Measurements from ENCODE around the gene MYO1E.

MYO1E gene

GRCh38 chr15:59104912-59105732 lies 267.5 kb downstream of the MYO1E start, which contains the start of gene CCNB2:
CCNB2 (plus strand) TSS chr15:59105146; CDS start chr15:59105269, 123 bp downstream.
- Histone ChIP-seq H3K4me3 (ENCODE audit: control insufficient read depth in 1 of 7, extremely low read depth in 1 of 7, insufficient read depth in 4 of 7, low read depth in 2 of 7, low read length in 6 of 7) (peak within 1 kb of the TSS; percentile 65 to 96 (median 92)), H3K4me1 (ENCODE audit: control extremely low read depth in 1 of 4, control insufficient read depth in 4 of 4, insufficient read depth in 4 of 4, low read length in 3 of 4) (peaks cover 6 to 19% (median 14%) of the 10 kb centered on the region in 4 experiments), H3K27me3 (replicated peaks in 2 of 5; ENCODE audit: control insufficient read depth in 4 of 5, insufficient read depth in 5 of 5, low read length in 4 of 5) (no peaks in the 10 kb centered on the region), H3K36me3 (ENCODE audit: control insufficient read depth in 4 of 4, insufficient read depth in 4 of 4, low read length in 3 of 4) (peaks cover 0 to 29% (median 4%) of the 10 kb centered on the region in 4 experiments), H3K27ac (ENCODE audit: insufficient read depth in 1 of 2, low read depth in 1 of 2, low read length in 2 of 2, poor library complexity in 1 of 2, severe bottlenecking in 2 of 2) (peak within 1 kb of the TSS; percentile 77 to 89), H3K9me3 (ENCODE audit: control extremely low read depth in 1 of 5, control insufficient read depth in 4 of 5, insufficient read depth in 2 of 5, low read depth in 1 of 5, low read length in 4 of 5) (no peaks in the 10 kb centered on the region)
- 0% methylated on average over 50 of the region's 57 CpGs for WGBS (ENCODE audit: insufficient coverage)
- POLR2A ChIA-PET: no interaction called here
- DNase-seq: peak; percentile 95 to 98 (median 98)
- CTCF ChIA-PET: no interaction called here

- ChIA-PET CTCF (no interaction called here), POLR2A (no interaction called here)
- H3K27ac ChIP-seq (ENCODE audit: insufficient read depth in 1 of 2, low read depth in 1 of 2, low read length in 2 of 2, poor library complexity in 1 of 2, severe bottlenecking in 2 of 2): peak overlapping the region; percentile 77 to 89
- H3K4me3 ChIP-seq (ENCODE audit: control insufficient read depth in 1 of 7, extremely low read depth in 1 of 7, insufficient read depth in 4 of 7, low read depth in 2 of 7, low read length in 6 of 7): peak overlapping the region; percentile 13 to 96 (median 92)
- DNase-seq: no peak
- H3K4me1 ChIP-seq (ENCODE audit: control extremely low read depth in 1 of 4, control insufficient read depth in 4 of 4, insufficient read depth in 4 of 4, low read length in 3 of 4): peaks cover 6 to 19% (median 14%) of the 10 kb centered on the region in 4 experiments
- H3K27me3 ChIP-seq (replicated peaks in 2 of 5; ENCODE audit: control insufficient read depth in 4 of 5, insufficient read depth in 5 of 5, low read length in 4 of 5): no peaks in the 10 kb centered on the region
- WGBS (ENCODE audit: insufficient coverage): 0% methylated on average over 6 of the region's 9 CpGs
- H3K9me3 ChIP-seq (ENCODE audit: control extremely low read depth in 1 of 5, control insufficient read depth in 4 of 5, insufficient read depth in 2 of 5, low read depth in 1 of 5, low read length in 4 of 5): no peaks in the 10 kb centered on the region
- H3K36me3 ChIP-seq (ENCODE audit: control insufficient read depth in 4 of 4, insufficient read depth in 4 of 4, low read length in 3 of 4): peaks cover 0 to 29% (median 4%) of the 10 kb centered on the region in 4 experiments
Measured at GRCh38 chr15:59104602-59104911, 268.1 kb downstream of the MYO1E start.

- no peak overlapping the region for H3K27ac ChIP-seq (ENCODE audit: insufficient read depth in 1 of 2, low read depth in 1 of 2, low read length in 2 of 2, poor library complexity in 1 of 2, severe bottlenecking in 2 of 2)
- peaks cover 0 to 4% (median 1%) of the 10 kb centered on the region in 4 experiments for H3K4me1 ChIP-seq (ENCODE audit: control extremely low read depth in 1 of 4, control insufficient read depth in 4 of 4, insufficient read depth in 4 of 4, low read length in 3 of 4)
- no peaks in the 10 kb centered on the region for H3K9me3 ChIP-seq (ENCODE audit: control extremely low read depth in 1 of 5, control insufficient read depth in 4 of 5, insufficient read depth in 2 of 5, low read depth in 1 of 5, low read length in 4 of 5)
- no peaks in the 10 kb centered on the region for H3K27me3 ChIP-seq (replicated peaks in 2 of 5; ENCODE audit: control insufficient read depth in 4 of 5, insufficient read depth in 5 of 5, low read length in 4 of 5)
- CTCF ChIA-PET: interaction anchor here (1.4 kb wide), 1 partner anchor 10 kb away, joined by 4 read pairs; no protein-coding TSS in a partner anchor
- H3K4me3 ChIP-seq (ENCODE audit: control insufficient read depth in 1 of 7, extremely low read depth in 1 of 7, insufficient read depth in 4 of 7, low read depth in 2 of 7, low read length in 6 of 7): no peak overlapping the region
- DNase-seq: no peak
- peaks cover 3 to 31% (median 18%) of the 10 kb centered on the region in 4 experiments for H3K36me3 ChIP-seq (ENCODE audit: control insufficient read depth in 4 of 4, insufficient read depth in 4 of 4, low read length in 3 of 4)
- POLR2A ChIA-PET: no interaction called here
- 100% methylated on average over 1 of the region's 2 CpGs for WGBS (ENCODE audit: insufficient coverage)
Measured at GRCh38 chr15:59099162-59099685, 273.4 kb downstream of the MYO1E start.

- H3K27ac ChIP-seq (ENCODE audit: insufficient read depth in 1 of 2, low read depth in 1 of 2, low read length in 2 of 2, poor library complexity in 1 of 2, severe bottlenecking in 2 of 2): no peak overlapping the region
- H3K27me3 ChIP-seq (replicated peaks in 2 of 5; ENCODE audit: control insufficient read depth in 4 of 5, insufficient read depth in 5 of 5, low read length in 4 of 5): no peaks in the 10 kb centered on the region
- DNase-seq: no peak
- H3K9me3 ChIP-seq (ENCODE audit: control extremely low read depth in 1 of 5, control insufficient read depth in 4 of 5, insufficient read depth in 2 of 5, low read depth in 1 of 5, low read length in 4 of 5): no peaks in the 10 kb centered on the region
- 100% methylated on average over 3 of the region's 3 CpGs for WGBS (ENCODE audit: insufficient coverage)
- no peaks in the 10 kb centered on the region for H3K4me1 ChIP-seq (ENCODE audit: control extremely low read depth in 1 of 4, control insufficient read depth in 4 of 4, insufficient read depth in 4 of 4, low read length in 3 of 4)
- no peak overlapping the region for H3K4me3 ChIP-seq (ENCODE audit: control insufficient read depth in 1 of 7, extremely low read depth in 1 of 7, insufficient read depth in 4 of 7, low read depth in 2 of 7, low read length in 6 of 7)
- H3K36me3 ChIP-seq (ENCODE audit: control insufficient read depth in 4 of 4, insufficient read depth in 4 of 4, low read length in 3 of 4): peaks cover 12 to 52% (median 29%) of the 10 kb centered on the region in 4 experiments
- ChIA-PET POLR2A (no interaction called here), CTCF (interaction anchor here (1.3 to 1.5 kb wide), 2 partner anchors 15 to 20 kb away, joined by 3 to 4 read pairs; no protein-coding TSS in a partner anchor)
Measured at GRCh38 chr15:59096429-59096828, 276.2 kb downstream of the MYO1E start.

GRCh38 chr15:59094077-59094476 lies 278.6 kb downstream of the MYO1E start:
- no peak for DNase-seq
- Histone ChIP-seq H3K4me3 (ENCODE audit: control insufficient read depth in 1 of 7, extremely low read depth in 1 of 7, insufficient read depth in 4 of 7, low read depth in 2 of 7, low read length in 6 of 7) (no peak overlapping the region), H3K36me3 (ENCODE audit: control insufficient read depth in 4 of 4, insufficient read depth in 4 of 4, low read length in 3 of 4) (peaks cover 14 to 67% (median 30%) of the 10 kb centered on the region in 4 experiments), H3K27me3 (replicated peaks in 2 of 5; ENCODE audit: control insufficient read depth in 4 of 5, insufficient read depth in 5 of 5, low read length in 4 of 5) (no peaks in the 10 kb centered on the region), H3K27ac (ENCODE audit: insufficient read depth in 1 of 2, low read depth in 1 of 2, low read length in 2 of 2, poor library complexity in 1 of 2, severe bottlenecking in 2 of 2) (no peak overlapping the region), H3K9me3 (ENCODE audit: control extremely low read depth in 1 of 5, control insufficient read depth in 4 of 5, insufficient read depth in 2 of 5, low read depth in 1 of 5, low read length in 4 of 5) (no peaks in the 10 kb centered on the region), H3K4me1 (ENCODE audit: control extremely low read depth in 1 of 4, control insufficient read depth in 4 of 4, insufficient read depth in 4 of 4, low read length in 3 of 4) (no peaks in the 10 kb centered on the region)
- no CpG with 5 or more reads among the region's 1 CpG for whole genome bisulfite sequencing (ENCODE audit: insufficient coverage)
- ChIA-PET POLR2A (no interaction called here), CTCF (no interaction called here)

- 100% methylated on average over 2 of the region's 2 CpGs for WGBS (ENCODE audit: insufficient coverage)
- Histone ChIP-seq H3K9me3 (ENCODE audit: control extremely low read depth in 1 of 5, control insufficient read depth in 4 of 5, insufficient read depth in 2 of 5, low read depth in 1 of 5, low read length in 4 of 5) (no peaks in the 10 kb centered on the region), H3K4me1 (ENCODE audit: control extremely low read depth in 1 of 4, control insufficient read depth in 4 of 4, insufficient read depth in 4 of 4, low read length in 3 of 4) (no peaks in the 10 kb centered on the region), H3K27ac (ENCODE audit: insufficient read depth in 1 of 2, low read depth in 1 of 2, low read length in 2 of 2, poor library complexity in 1 of 2, severe bottlenecking in 2 of 2) (no peak overlapping the region), H3K27me3 (replicated peaks in 2 of 5; ENCODE audit: control insufficient read depth in 4 of 5, insufficient read depth in 5 of 5, low read length in 4 of 5) (no peaks in the 10 kb centered on the region), H3K4me3 (ENCODE audit: control insufficient read depth in 1 of 7, extremely low read depth in 1 of 7, insufficient read depth in 4 of 7, low read depth in 2 of 7, low read length in 6 of 7) (no peak overlapping the region), H3K36me3 (ENCODE audit: control insufficient read depth in 4 of 4, insufficient read depth in 4 of 4, low read length in 3 of 4) (peaks cover 20 to 70% (median 41%) of the 10 kb centered on the region in 4 experiments)
- POLR2A ChIA-PET: no interaction called here
- no peak for DNase-seq
- CTCF ChIA-PET: interaction anchor here (0.8 kb wide), 1 partner anchor 51 kb away, joined by 3 read pairs; no protein-coding TSS in a partner anchor
Measured at GRCh38 chr15:59087731-59088130, 284.9 kb downstream of the MYO1E start.
